GM12874 (cell line): ENCODE results near the gene OPN4.

Experiments used
- TF ChIP-seq, protein P1 (sequence below): IDR thresholded peaks from 2 replicates; pipeline ENCODE4 v1.5.1; 2011; ENCODE audit warnings: low read depth, mild to moderate bottlenecking, control low read depth, low read length, moderate library complexity; ENCODE audit not compliant: insufficient read depth

Gene OPN4

DNA sequence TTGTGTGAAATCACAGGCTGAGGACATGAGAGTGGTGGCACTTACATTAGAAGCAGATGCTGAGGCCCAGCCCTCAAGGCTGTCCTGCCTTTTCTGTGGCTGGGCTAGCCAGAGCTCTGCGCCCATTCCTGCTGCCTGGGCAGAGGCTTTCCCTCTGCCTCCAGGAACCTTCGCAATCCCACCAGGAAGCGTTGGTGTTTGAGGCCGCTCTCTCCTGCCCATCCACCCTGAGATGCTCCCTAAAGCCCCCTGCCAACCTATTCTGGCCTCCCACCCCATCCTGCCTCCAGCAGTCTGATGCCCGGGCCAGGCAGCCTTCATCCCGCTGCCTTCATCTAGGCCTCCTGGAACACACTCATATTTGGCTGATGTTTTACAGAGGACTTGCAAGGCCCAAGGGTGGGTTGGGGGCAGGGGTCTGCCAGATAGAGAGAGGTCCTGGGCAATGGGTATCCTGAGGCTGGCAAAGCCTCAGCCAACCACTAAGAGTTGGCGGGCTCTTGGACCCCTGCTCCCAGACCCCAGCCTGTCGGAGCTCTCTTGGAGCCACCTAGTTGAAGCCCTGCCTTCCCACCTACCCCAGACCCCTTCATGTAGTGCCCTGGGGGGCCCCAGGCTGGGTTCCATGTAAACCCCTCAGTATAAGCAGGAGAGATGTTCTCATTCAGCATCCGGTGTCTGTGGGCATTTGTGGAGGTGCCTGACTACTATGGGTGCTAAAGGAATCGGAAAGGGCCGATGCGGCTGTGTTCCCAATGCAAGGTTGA, 46.7 kb downstream of the OPN4 start:
- TF ChIP-seq, protein P1, sequence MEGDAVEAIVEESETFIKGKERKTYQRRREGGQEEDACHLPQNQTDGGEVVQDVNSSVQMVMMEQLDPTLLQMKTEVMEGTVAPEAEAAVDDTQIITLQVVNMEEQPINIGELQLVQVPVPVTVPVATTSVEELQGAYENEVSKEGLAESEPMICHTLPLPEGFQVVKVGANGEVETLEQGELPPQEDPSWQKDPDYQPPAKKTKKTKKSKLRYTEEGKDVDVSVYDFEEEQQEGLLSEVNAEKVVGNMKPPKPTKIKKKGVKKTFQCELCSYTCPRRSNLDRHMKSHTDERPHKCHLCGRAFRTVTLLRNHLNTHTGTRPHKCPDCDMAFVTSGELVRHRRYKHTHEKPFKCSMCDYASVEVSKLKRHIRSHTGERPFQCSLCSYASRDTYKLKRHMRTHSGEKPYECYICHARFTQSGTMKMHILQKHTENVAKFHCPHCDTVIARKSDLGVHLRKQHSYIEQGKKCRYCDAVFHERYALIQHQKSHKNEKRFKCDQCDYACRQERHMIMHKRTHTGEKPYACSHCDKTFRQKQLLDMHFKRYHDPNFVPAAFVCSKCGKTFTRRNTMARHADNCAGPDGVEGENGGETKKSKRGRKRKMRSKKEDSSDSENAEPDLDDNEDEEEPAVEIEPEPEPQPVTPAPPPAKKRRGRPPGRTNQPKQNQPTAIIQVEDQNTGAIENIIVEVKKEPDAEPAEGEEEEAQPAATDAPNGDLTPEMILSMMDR, result no peak

- TF ChIP-seq, protein P1, result no peak
Measured at GRCh38 chr10:86703176-86703575, 48.8 kb downstream of the OPN4 start.

GRCh38 chr10:86705139-86705538, 50.8 kb downstream of the OPN4 start:
- TF ChIP-seq, protein P1, result no peak

DNA sequence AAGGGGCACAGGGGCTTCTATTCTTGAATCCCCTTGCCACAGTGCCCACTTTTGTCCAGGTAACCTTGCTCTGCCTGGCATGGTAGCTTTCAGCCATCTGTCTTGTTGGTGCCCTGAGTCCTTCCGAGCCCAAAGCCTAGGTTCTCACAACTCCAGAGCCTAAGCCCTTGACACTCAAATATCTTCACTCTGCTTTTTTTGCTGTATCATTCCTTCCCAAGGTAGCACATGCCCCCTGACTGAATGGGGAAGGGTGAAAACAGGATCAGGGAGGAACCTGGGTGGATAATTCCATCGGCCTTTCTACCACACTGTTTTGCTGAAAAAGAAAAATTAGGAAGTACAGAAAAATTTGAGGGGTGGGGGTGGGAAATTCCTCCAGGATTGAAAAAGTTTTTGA, 51.6 kb downstream of the OPN4 start:
- TF ChIP-seq, protein P1, result no peak

DNA sequence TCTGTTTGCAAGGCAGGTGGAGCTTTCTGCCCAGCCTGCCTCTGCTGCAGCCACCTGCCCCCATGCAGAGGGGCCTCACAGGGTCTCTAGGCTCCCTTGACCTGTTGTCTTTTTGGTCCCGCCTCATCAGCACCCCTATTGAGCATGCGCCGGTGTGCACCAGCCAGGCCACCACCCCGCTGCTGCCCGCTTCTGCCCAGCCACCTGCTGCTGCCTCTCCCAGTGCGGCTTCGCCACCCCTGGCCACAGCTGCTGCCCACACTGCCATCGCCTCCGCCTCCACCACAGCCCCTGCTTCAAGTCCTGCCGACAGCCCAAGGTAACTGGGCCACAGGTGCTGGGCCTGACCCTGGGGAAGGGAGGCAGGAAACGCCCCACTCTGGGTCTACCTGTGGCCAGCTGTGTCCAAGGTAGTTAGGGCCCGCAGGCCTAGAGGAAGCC, 52.1 kb downstream of the OPN4 start:
- TF ChIP-seq, protein P1, result no peak

DNA sequence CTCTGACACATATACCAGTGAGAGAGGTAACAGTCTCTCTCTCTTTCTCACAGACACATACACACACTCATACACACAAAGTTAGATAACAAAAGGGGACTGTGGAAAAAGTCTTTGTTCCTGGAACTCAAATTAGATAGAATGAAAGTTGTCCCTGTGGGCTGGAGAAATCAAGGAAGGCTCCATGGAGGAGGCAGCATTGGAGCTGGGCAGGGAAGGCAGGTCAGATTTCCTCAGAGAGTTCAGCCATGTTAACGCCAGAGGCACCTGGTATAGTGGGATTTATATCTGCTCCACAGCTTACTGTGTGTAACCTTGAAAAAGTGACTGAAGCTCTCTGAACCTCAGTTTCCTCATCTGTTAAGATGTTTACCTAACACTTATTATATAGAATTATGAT, 52.6 kb downstream of the OPN4 start:
- TF ChIP-seq, protein P1, result no peak

DNA sequence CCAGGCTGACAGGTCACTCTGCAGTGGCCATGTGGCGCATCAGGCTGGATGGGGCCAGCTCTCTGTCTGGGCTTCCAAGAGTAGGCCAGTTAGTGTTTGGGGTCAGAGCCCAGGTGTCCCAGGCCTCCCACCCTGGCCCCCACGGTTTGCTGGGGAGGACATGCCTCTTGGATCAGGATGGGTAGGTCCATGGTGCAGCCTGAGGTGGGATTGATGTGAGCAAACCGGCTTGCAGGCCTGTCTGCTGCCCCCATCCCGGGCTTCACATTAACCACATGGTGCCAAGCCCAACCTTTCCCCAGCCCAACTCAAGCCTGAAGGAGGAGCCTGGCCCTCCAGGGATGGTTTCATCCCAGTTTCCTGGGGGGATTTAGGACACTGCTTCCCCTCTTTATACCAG, 53.2 kb downstream of the OPN4 start:
- TF ChIP-seq, protein P1, result no peak
